Ascending aorta (tissue), 2 donors: ENCODE data around the gene SALL3. TPM values are rescaled to one million over a fixed set of nuclear protein-coding genes. Genes with fewer than 3 reads are reported as not detected.

ENCODE experiments used
- DNase-seq, 2 donors: peaks; one replicate each; pipeline ENCODE4 v3.0.0-alpha.2; 2019; ENCODE audit warnings: low spot score in 2 of 2
- H3K27ac ChIP-seq, 2 donors: fragments of 200-600 bp; sonication (generic); one replicate each; pipeline ENCODE4 v1.5.1; 2016 to 2017; ENCODE audit warnings: mild to moderate bottlenecking in 1 of 2
- H3K27me3 ChIP-seq: fragments of 200-600 bp; sonication (generic); one replicate; pipeline ENCODE4 v1.5.1; 2017
- H3K36me3 ChIP-seq, 2 donors: fragments of 200-600 bp; sonication (generic); one replicate each; pipeline ENCODE4 v1.5.1; 2016
- H3K4me1 ChIP-seq, 2 donors: fragments of 200-600 bp; sonication (generic); one replicate each; pipeline ENCODE4 v1.5.1; 2016 to 2017; ENCODE audit warnings: mild to moderate bottlenecking in 1 of 2
- H3K4me3 ChIP-seq, 2 donors: fragments of 200-600 bp; sonication (generic); one replicate each; pipeline ENCODE4 v1.5.1; 2016 to 2017; ENCODE audit warnings: mild to moderate bottlenecking in 1 of 2
- H3K9me3 ChIP-seq, 2 donors: fragments of 200-600 bp; sonication (generic); one replicate each; pipeline ENCODE4 v1.5.1; 2016
- CTCF ChIP-seq, 3 experiments: fragments of 200-600 bp in 2 of 3; fragments of 450-650 bp in 1 of 3; sonication (generic) in 2 of 3; IDR thresholded peaks; one replicate each; pipeline ENCODE4 v1.5.1; 2016 to 2019; ENCODE audit warnings: antibody characterized with exemption in 3 of 3, mild to moderate bottlenecking in 1 of 3, moderate library complexity in 1 of 3
- intact Hi-C: fragments of 100-400 bp; cut with DNase I; formaldehyde crosslinking; loops from one replicate; pipeline ENCODE4 v1.15.1; 2023
- total RNA-seq: library from RNA; depleted of rRNA; stranded (reverse); fragments of >200 nt; gene quantifications from one replicate; pipeline ENCODE4 v1.1.0, GENCODE V29; 2016

The SALL3 gene
- total RNA-seq, 1 donor from 2014 or later: not detected

GRCh38 chr18:79013869-79014268 is 34.3 kb downstream of the SALL3 start:
- intact Hi-C loops: no loop called here
- H3K36me3 ChIP-seq: no peaks in the 10 kb centered on the region
- no peak overlapping the region for H3K4me3 ChIP-seq
- no peak for DNase-seq
- no peaks in the 10 kb centered on the region for H3K4me1 ChIP-seq
- no peaks in the 10 kb centered on the region for H3K27me3 ChIP-seq
- no peak overlapping the region for H3K27ac ChIP-seq
- TF ChIP-seq CTCF (IDR thresholded peaks at IDR 0.05): no peak
- H3K9me3 ChIP-seq: no peaks in the 10 kb centered on the region

GRCh38 chr18:79018911-79019310 is 39.3 kb downstream of the SALL3 start:
- Histone ChIP-seq H3K27me3 (no peaks in the 10 kb centered on the region), H3K27ac (no peak overlapping the region), H3K4me1 (no peaks in the 10 kb centered on the region), H3K9me3 (no peaks in the 10 kb centered on the region), H3K36me3 (no peaks in the 10 kb centered on the region), H3K4me3 (no peak overlapping the region)
- intact Hi-C loops: no loop called here
- no peak for TF ChIP-seq CTCF (IDR thresholded peaks at IDR 0.05)
- no peak for DNase-seq

- no peak for DNase-seq
- Histone ChIP-seq H3K36me3 (no peaks in the 10 kb centered on the region), H3K27ac (no peak overlapping the region), H3K27me3 (no peaks in the 10 kb centered on the region), H3K4me3 (no peak overlapping the region), H3K4me1 (no peaks in the 10 kb centered on the region), H3K9me3 (no peaks in the 10 kb centered on the region)
- TF ChIP-seq CTCF (IDR thresholded peaks at IDR 0.05): no peak
- intact Hi-C loops: no loop called here
Observed at GRCh38 chr18:79019881-79020280, 40.3 kb downstream of the SALL3 start.

- no peaks in the 10 kb centered on the region for H3K27me3 ChIP-seq
- peaks cover 0 to 5% of the 10 kb centered on the region in 2 donors for H3K9me3 ChIP-seq
- no peak overlapping the region for H3K27ac ChIP-seq
- intact Hi-C loops: no loop called here
- no peak overlapping the region for H3K4me3 ChIP-seq
- H3K36me3 ChIP-seq: no peaks in the 10 kb centered on the region
- no peak for DNase-seq
- H3K4me1 ChIP-seq: no peaks in the 10 kb centered on the region
- no peak for TF ChIP-seq CTCF (IDR thresholded peaks at IDR 0.05)
Observed at GRCh38 chr18:79022603-79023002, 43.0 kb downstream of the SALL3 start.

- intact Hi-C loops: no loop called here
- no peak for TF ChIP-seq CTCF (IDR thresholded peaks at IDR 0.05)
- Histone ChIP-seq H3K27me3 (no peaks in the 10 kb centered on the region), H3K9me3 (peaks cover 0 to 7% of the 10 kb centered on the region in 2 donors), H3K27ac (no peak overlapping the region), H3K36me3 (no peaks in the 10 kb centered on the region), H3K4me1 (no peaks in the 10 kb centered on the region), H3K4me3 (no peak overlapping the region)
- no peak for DNase-seq
Observed at GRCh38 chr18:79026491-79026890, 46.9 kb downstream of the SALL3 start.

GRCh38 chr18:79030680-79031079 is 51.1 kb downstream of the SALL3 start:
- DNase-seq: no peak
- Histone ChIP-seq H3K27ac (no peak overlapping the region), H3K9me3 (peaks cover 0 to 2% of the 10 kb centered on the region in 2 donors), H3K4me1 (no peaks in the 10 kb centered on the region), H3K4me3 (no peak overlapping the region), H3K36me3 (no peaks in the 10 kb centered on the region), H3K27me3 (no peaks in the 10 kb centered on the region)
- intact Hi-C loops: no loop called here
- TF ChIP-seq CTCF (IDR thresholded peaks at IDR 0.05): no peak
